Measurements from ENCODE around the gene PLEKHB2. TPM values are rescaled to one million over a fixed set of nuclear protein-coding genes. Genes with fewer than 3 reads are reported as not detected.

Gene PLEKHB2
- total and polyA plus RNA-seq, 9 of the 15 experiments (the other 6 are each of a cell fraction or from before 2014, with no cell fraction given), result 41.3 to 71.5 (median 50.2) TPM

DNA sequence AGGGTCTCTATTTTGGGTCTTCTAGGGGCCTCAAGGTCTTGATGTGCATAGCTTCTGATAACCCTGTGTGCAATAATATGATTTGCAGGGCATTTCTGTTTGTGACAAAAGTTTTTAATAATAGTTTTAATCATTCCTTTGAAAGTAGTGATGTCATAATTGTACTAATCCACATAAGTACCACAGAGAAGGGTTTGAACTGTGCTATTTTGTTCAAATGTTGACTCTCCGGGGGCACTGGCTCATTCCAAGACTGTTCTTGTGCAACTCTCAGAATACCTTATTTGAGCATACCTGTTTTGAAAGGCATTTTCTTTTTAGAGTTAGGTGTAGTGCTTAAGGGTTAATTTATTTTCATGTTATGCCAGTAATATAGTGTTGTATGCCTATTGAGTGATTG is 41.6 kb downstream of the PLEKHB2 start (continued):
- no peak for TF ChIP-seq GTF2E2 (tag; IDR thresholded peaks at IDR 0.05)

DNA sequence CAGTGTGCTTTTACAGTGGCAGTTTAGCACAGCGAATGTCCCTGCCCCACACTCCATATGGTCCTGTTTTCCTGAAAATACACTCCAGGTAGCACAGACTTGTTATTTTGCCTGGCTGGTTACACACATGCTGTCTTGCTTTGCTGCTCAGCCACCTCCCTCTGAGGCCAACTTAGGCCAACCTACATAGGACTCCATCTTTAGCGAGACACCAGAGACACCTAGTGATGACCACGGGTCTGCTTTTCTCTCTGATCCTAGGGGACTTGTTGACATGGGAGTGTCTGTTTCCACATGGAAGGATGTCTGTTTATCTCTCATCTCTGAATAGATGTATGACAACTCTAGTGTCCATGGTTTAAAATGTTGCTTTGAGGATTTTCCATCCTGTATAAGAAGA is 43.3 kb downstream of the PLEKHB2 start:
- WGBS (ENCODE audit: insufficient coverage, low coverage, missing lambda C conversion rate), result 63% methylated on average over 3 of the region's 3 CpGs
- Histone ChIP-seq H2AFZ (ENCODE audit: low read depth, low read length) (no peak overlapping the region), H3K79me2 (ENCODE audit: control insufficient read depth, insufficient read depth, low read length) (no peaks in the 10 kb centered on the region), H3K36me3 (ENCODE audit: control insufficient read depth, insufficient read depth, low read length) (peaks cover 63% of the 10 kb centered on the region), H3K27me3 (ENCODE audit: control insufficient read depth in 2 of 2, insufficient read depth in 2 of 2, low read length in 2 of 2) (no peaks in the 10 kb centered on the region), H4K20me1 (replicated peaks; ENCODE audit: control insufficient read depth, insufficient read depth, low read length) (peaks cover 4% of the 10 kb centered on the region; the same call in 1 of the 2 replicates), H3K4me2 (ENCODE audit: insufficient read depth, low read length) (no peak overlapping the region), H3K9me3 (replicated peaks; ENCODE audit: control insufficient read depth, insufficient read depth, low read depth, low read length) (no peaks in the 10 kb centered on the region), H3K9me1 (ENCODE audit: control insufficient read depth, insufficient read depth, low read length) (no peaks in the 10 kb centered on the region), H3K4me3 (no peak overlapping the region), H3K27ac (ENCODE audit: extremely low read depth, low read depth, low read length) (no peak overlapping the region), H3K4me1 (replicated peaks in 1 of 2; ENCODE audit: control insufficient read depth in 2 of 2, insufficient read depth in 2 of 2, low read length in 2 of 2) (peaks cover 0 to 4% of the 10 kb centered on the region in 2 experiments; a peak in 1 of 5 replicates), H3K9ac (ENCODE audit: insufficient read depth in 1 of 2, low read depth in 2 of 2, low read length in 2 of 2) (no peak overlapping the region)
- in situ Hi-C loops (cut with MboI), result no loop called here
- ChIA-PET CTCF (ENCODE audit: low intra/inter-chr PET ratio) (no interaction called here), POLR2A (interaction anchor here (1.6 kb wide), 1 partner anchor 10 kb away, joined by 7 read pairs; no protein-coding TSS in a partner anchor)
- FAIRE-seq (peak; percentile 54), ATAC-seq (peak; percentile 69), DNase-seq (ENCODE audit: extremely low read depth in 1 of 4, low spot score in 3 of 4) (peak in 1 of 4 experiments; percentile 31)
- no TSS peak for BruUV-seq (replicated peaks)
- intact Hi-C loops (cut with micrococcal nuclease), result no loop called here
- TF ChIP-seq YY1 (IDR thresholded peaks at IDR 0.05; ENCODE audit: borderline replicate concordance in 1 of 3, control insufficient read depth in 1 of 3, extremely low read depth in 1 of 3, insufficient read depth in 3 of 3, insufficient read length in 1 of 3, insufficient replicate concordance in 2 of 3, low read depth in 1 of 3, low read length in 2 of 3) (no peak), ZNF436 (CRISPR knock-in tag; IDR thresholded peaks at IDR 0.05) (no peak), EWSR1 (IDR thresholded peaks at IDR 0.05; ENCODE audit: borderline replicate concordance, low read depth, partially characterized antibody) (no peak), DMBX1 (CRISPR knock-in tag; IDR thresholded peaks at IDR 0.05; ENCODE audit: borderline replicate concordance) (no peak), ELF2 (CRISPR knock-in tag; IDR thresholded peaks at IDR 0.05) (no peak), TAL1 (IDR thresholded peaks at IDR 0.05) (no peak), KDM2B (CRISPR knock-in tag; IDR thresholded peaks at IDR 0.05) (no peak), MECOM (CRISPR knock-in tag; IDR thresholded peaks at IDR 0.05) (no peak), NFYB (IDR thresholded peaks at IDR 0.05; ENCODE audit: extremely low read depth, insufficient read length) (no peak), CBX5 (IDR thresholded peaks at IDR 0.05; ENCODE audit: borderline replicate concordance, low read depth) (no peak)
- TF ChIP-seq, protein P1, sequence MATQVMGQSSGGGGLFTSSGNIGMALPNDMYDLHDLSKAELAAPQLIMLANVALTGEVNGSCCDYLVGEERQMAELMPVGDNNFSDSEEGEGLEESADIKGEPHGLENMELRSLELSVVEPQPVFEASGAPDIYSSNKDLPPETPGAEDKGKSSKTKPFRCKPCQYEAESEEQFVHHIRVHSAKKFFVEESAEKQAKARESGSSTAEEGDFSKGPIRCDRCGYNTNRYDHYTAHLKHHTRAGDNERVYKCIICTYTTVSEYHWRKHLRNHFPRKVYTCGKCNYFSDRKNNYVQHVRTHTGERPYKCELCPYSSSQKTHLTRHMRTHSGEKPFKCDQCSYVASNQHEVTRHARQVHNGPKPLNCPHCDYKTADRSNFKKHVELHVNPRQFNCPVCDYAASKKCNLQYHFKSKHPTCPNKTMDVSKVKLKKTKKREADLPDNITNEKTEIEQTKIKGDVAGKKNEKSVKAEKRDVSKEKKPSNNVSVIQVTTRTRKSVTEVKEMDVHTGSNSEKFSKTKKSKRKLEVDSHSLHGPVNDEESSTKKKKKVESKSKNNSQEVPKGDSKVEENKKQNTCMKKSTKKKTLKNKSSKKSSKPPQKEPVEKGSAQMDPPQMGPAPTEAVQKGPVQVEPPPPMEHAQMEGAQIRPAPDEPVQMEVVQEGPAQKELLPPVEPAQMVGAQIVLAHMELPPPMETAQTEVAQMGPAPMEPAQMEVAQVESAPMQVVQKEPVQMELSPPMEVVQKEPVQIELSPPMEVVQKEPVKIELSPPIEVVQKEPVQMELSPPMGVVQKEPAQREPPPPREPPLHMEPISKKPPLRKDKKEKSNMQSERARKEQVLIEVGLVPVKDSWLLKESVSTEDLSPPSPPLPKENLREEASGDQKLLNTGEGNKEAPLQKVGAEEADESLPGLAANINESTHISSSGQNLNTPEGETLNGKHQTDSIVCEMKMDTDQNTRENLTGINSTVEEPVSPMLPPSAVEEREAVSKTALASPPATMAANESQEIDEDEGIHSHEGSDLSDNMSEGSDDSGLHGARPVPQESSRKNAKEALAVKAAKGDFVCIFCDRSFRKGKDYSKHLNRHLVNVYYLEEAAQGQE (IDR thresholded peaks at IDR 0.05; ENCODE audit: borderline replicate concordance), result peak; percentile 54; the same call in 1 of the 2 replicates
- TF ChIP-seq, protein P1 (CRISPR knock-in tag; IDR thresholded peaks at IDR 0.05; ENCODE audit: low read depth), result no peak
